HCT116 (cell line): ENCODE results near the gene PRKAG2. TPM values are rescaled to one million over a fixed set of nuclear protein-coding genes. Genes with fewer than 3 reads are reported as not detected.

ENCODE experiments used
- ATAC-seq: fragments of 200-7000 bp; cut with Tn5 transposase; 2 replicates; pipeline ENCODE4 v1.9.1; 2020; ENCODE audit warnings: mild to moderate bottlenecking, moderate library complexity
- BruUV-seq: library from RNA; stranded (reverse); fragments of 400-500 nt; replicated peaks from 2 replicates; lab custom pipeline; 2021; lab: Mats Ljungman, UMichigan
- CTCF ChIA-PET: fragments of 300-600 bp; sonication (Branson Sonifier 250); formaldehyde crosslinking; loops from one replicate; lab custom pipeline; 2021; ENCODE audit warnings: antibody characterized with exemption; lab: Charles Lee
- POLR2A ChIA-PET: fragments of 300-600, 350-600 bp; sonication (Branson Sonifier 250); formaldehyde crosslinking; loops from one replicate; lab custom pipeline; 2021; ENCODE audit warnings: antibody characterized with exemption; lab: Charles Lee
- RAD21 ChIA-PET, 2 experiments: fragments of 300-600 bp; sonication (Branson Sonifier 250); formaldehyde crosslinking; loops; one replicate each; lab custom pipeline; 2023; ENCODE audit warnings: low total read pairs in 2 of 2; ENCODE audit not compliant: uncharacterized antibody in 2 of 2, unreplicated experiment in 2 of 2, low non-redundant PET in 1 of 2; lab: Charles Lee
- DNase-seq: peaks from one replicate; pipeline ENCODE4 v3.0.0-alpha.2; 2010; ENCODE audit warnings: low read depth, low spot score
- H2AFZ ChIP-seq: fragments of 200-600 bp; shearing (Covaris generic), sonication (generic); 2 replicates; pipeline ENCODE4 v1.6.1; 2017; ENCODE audit warnings: low read depth, mixed run types, mixed read lengths, antibody characterized with exemption, low read length; ENCODE audit not compliant: poor library complexity, severe bottlenecking
- H3K27ac ChIP-seq: 2 replicates; pipeline ENCODE4 v1.5.1; 2012; ENCODE audit warnings: low read depth, low read length
- H3K27me3 ChIP-seq: fragments of 200-600 bp; sonication (generic); 2 replicates; pipeline ENCODE4 v1.6.1; 2016; ENCODE audit warnings: mixed run types, low read length, mixed read lengths; ENCODE audit not compliant: insufficient read depth
- H3K36me3 ChIP-seq, 2 experiments: fragments of 200-500 bp in 1 of 2; fragments of 200-600 bp in 1 of 2; sonication (Bioruptor generic) in 1 of 2; sonication (generic) in 1 of 2; 2 replicates each; pipeline versions ENCODE4 v1.5.1 to v1.6.1; 2014 to 2016; ENCODE audit warnings: low read length in 2 of 2, inconsistent platforms in 1 of 2, mixed read lengths in 1 of 2, mixed run types in 1 of 2; ENCODE audit not compliant: insufficient read depth in 2 of 2, control insufficient read depth in 1 of 2
- H3K4me1 ChIP-seq, 2 experiments: fragments of 200-600 bp in 1 of 2; sonication (generic) in 1 of 2; 2 replicates each; pipeline versions ENCODE4 v1.5.1 to v1.6.1; 2012 to 2017; ENCODE audit warnings: low read length in 2 of 2, inconsistent platforms in 1 of 2, mild to moderate bottlenecking in 1 of 2, mixed read lengths in 1 of 2, mixed run types in 1 of 2, moderate library complexity in 1 of 2; ENCODE audit not compliant: insufficient read depth in 2 of 2, control insufficient read depth in 1 of 2
- H3K4me2 ChIP-seq: fragments of 200-600 bp; sonication (generic); 2 replicates; pipeline ENCODE4 v1.6.1; 2017; ENCODE audit warnings: mixed run types, low read length, mixed read lengths
- H3K4me3 ChIP-seq, 2 experiments: fragments of 200-600 bp in 1 of 2; sonication (generic) in 1 of 2; replicated peaks in 1 of 2; 2 replicates each; pipeline ENCODE4 v1.5.1; 2011 to 2016; ENCODE audit warnings: low read length in 2 of 2, control low read depth in 1 of 2, low read depth in 1 of 2, mild to moderate bottlenecking in 1 of 2, mixed read lengths in 1 of 2, mixed run types in 1 of 2
- H3K79me2 ChIP-seq: fragments of 200-600 bp; sonication (generic); 2 replicates; pipeline ENCODE4 v1.6.1; 2017; ENCODE audit warnings: mild to moderate bottlenecking, mixed run types, low read length, moderate library complexity, mixed read lengths; ENCODE audit not compliant: insufficient read depth
- H3K9ac ChIP-seq: fragments of 200-600 bp; sonication (generic); 2 replicates; pipeline ENCODE4 v1.6.1; 2016; ENCODE audit warnings: low read length, mixed read lengths
- H3K9me2 ChIP-seq: fragments of 200-600 bp; sonication (generic), shearing (Covaris generic); 2 replicates; pipeline ENCODE4 v1.6.1; 2017; ENCODE audit warnings: mixed run types, mild to moderate bottlenecking, moderate library complexity; ENCODE audit not compliant: insufficient read depth
- H3K9me3 ChIP-seq, 2 experiments: fragments of 200-500 bp in 1 of 2; fragments of 200-600 bp in 1 of 2; sonication (Bioruptor generic) in 1 of 2; sonication (generic) in 1 of 2; 2 replicates each; pipeline ENCODE4 v1.6.1; 2014 to 2017; ENCODE audit warnings: low read length in 2 of 2, mixed read lengths in 2 of 2, inconsistent platforms in 1 of 2, low read depth in 1 of 2, mild to moderate bottlenecking in 1 of 2, mixed run types in 1 of 2, moderate library complexity in 1 of 2; ENCODE audit not compliant: control insufficient read depth in 1 of 2, insufficient read depth in 1 of 2
- H4K20me1 ChIP-seq: fragments of 200-600 bp; sonication (generic), shearing (Covaris generic); 2 replicates; pipeline ENCODE4 v1.6.1; 2017; ENCODE audit warnings: mixed run types, mild to moderate bottlenecking, moderate library complexity; ENCODE audit not compliant: insufficient read depth
- CBX3 ChIP-seq: IDR thresholded peaks from 2 replicates; pipeline ENCODE4 v1.6.1; 2012; ENCODE audit warnings: low read depth
- EGR1 ChIP-seq: IDR thresholded peaks from 2 replicates; pipeline ENCODE4 v1.6.1; 2012; ENCODE audit warnings: low read depth
- EZH2phosphoT487 ChIP-seq: fragments of 200-600 bp; IDR thresholded peaks from 2 replicates; pipeline ENCODE4 v1.6.1; 2018; ENCODE audit warnings: antibody characterized with exemption, borderline replicate concordance
- JUND ChIP-seq: IDR thresholded peaks from 2 replicates; pipeline ENCODE4 v1.6.1; 2012
- MAX ChIP-seq: IDR thresholded peaks from 2 replicates; pipeline ENCODE4 v1.6.1; 2012
- POLR2A ChIP-seq: IDR thresholded peaks from 2 replicates; pipeline ENCODE4 v1.7.0; 2011; ENCODE audit warnings: borderline replicate concordance; ENCODE audit not compliant: insufficient read depth, insufficient read length; ENCODE audit errors: extremely low read depth
- REST ChIP-seq: IDR thresholded peaks from 2 replicates; pipeline ENCODE4 v1.6.1; 2012; ENCODE audit warnings: low read depth
- SP1 ChIP-seq: IDR thresholded peaks from 2 replicates; pipeline ENCODE4 v1.6.1; 2012; ENCODE audit warnings: low read depth
- YY1 ChIP-seq: IDR thresholded peaks from 2 replicates; pipeline ENCODE4 v1.6.1; 2011; ENCODE audit warnings: low read length, low read depth, moderate library complexity, mild to moderate bottlenecking; ENCODE audit not compliant: insufficient replicate concordance; ENCODE audit errors: extremely low read depth
- ZBTB33 ChIP-seq: IDR thresholded peaks from 2 replicates; pipeline ENCODE4 v1.6.1; 2011; ENCODE audit warnings: mild to moderate bottlenecking, low read length, moderate library complexity; ENCODE audit not compliant: insufficient replicate concordance; ENCODE audit errors: extremely low read depth
- ZFX ChIP-seq: fragments of 450-650 bp; IDR thresholded peaks from 2 replicates; pipeline ENCODE4 v1.6.1; 2017
- intact Hi-C: fragments of 100-400 bp; cut with micrococcal nuclease; formaldehyde crosslinking; loops from 2 replicates; pipeline ENCODE4 v1.10.0; 2022
- total RNA-seq: library from RNA; stranded (reverse); gene quantifications from one replicate; pipeline ENCODE4 v1.2.1, GENCODE V29; 2021; ENCODE audit not compliant: unreplicated experiment
- TF ChIP-seq, protein P1 (sequence below), 3 experiments: fragments of 200-600 bp in 1 of 3; sonication (generic) in 1 of 3; IDR thresholded peaks in 2 of 3; conservative IDR thresholded peaks in 1 of 3; 2 replicates each; pipeline ENCODE4 v1.5.1; 2012 to 2017; ENCODE audit warnings: low read depth in 2 of 3, low read length in 2 of 3, antibody characterized with exemption in 1 of 3, borderline replicate concordance in 1 of 3, control low read depth in 1 of 3, mild to moderate bottlenecking in 1 of 3, mixed read lengths in 1 of 3, mixed run types in 1 of 3, moderate library complexity in 1 of 3; ENCODE audit not compliant: insufficient read depth in 1 of 3

Gene PRKAG2
- total RNA-seq, 1 experiment from 2014 or later, result 23.6 TPM

- TF ChIP-seq CBX3 (no peak), EZH2phosphoT487 (no peak)
Measured at GRCh38 chr7:151744051-151744580, 132.8 kb downstream of the PRKAG2 start (continued).

- H3K9me2 ChIP-seq, result no peaks in the 10 kb centered on the region
- ATAC-seq, result no peak
- no peak for DNase-seq
- H3K79me2 ChIP-seq, result no peaks in the 10 kb centered on the region
- H3K4me2 ChIP-seq, result no peak overlapping the region
- intact Hi-C loops, result no loop called here
- no peak overlapping the region for H3K27ac ChIP-seq
- H3K9me3 ChIP-seq, result no peaks in the 10 kb centered on the region; a peak in 1 of 4 replicates
- no peaks in the 10 kb centered on the region for H3K36me3 ChIP-seq
- ChIA-PET POLR2A (no interaction called here), RAD21 (no interaction called here), CTCF (no interaction called here)
- H3K4me3 ChIP-seq, result no peak overlapping the region
- H3K9ac ChIP-seq, result no peak overlapping the region
- H2AFZ ChIP-seq, result no peak overlapping the region
- no peaks in the 10 kb centered on the region for H4K20me1 ChIP-seq
- BruUV-seq, result no TSS peak
- TF ChIP-seq JUND (no peak), SP1 (no peak), EGR1 (no peak), MAX (no peak), REST (no peak), ZFX (no peak), YY1 (no peak), POLR2A (no peak), CBX3 (no peak), ZBTB33 (no peak)
- TF ChIP-seq, protein P1, sequence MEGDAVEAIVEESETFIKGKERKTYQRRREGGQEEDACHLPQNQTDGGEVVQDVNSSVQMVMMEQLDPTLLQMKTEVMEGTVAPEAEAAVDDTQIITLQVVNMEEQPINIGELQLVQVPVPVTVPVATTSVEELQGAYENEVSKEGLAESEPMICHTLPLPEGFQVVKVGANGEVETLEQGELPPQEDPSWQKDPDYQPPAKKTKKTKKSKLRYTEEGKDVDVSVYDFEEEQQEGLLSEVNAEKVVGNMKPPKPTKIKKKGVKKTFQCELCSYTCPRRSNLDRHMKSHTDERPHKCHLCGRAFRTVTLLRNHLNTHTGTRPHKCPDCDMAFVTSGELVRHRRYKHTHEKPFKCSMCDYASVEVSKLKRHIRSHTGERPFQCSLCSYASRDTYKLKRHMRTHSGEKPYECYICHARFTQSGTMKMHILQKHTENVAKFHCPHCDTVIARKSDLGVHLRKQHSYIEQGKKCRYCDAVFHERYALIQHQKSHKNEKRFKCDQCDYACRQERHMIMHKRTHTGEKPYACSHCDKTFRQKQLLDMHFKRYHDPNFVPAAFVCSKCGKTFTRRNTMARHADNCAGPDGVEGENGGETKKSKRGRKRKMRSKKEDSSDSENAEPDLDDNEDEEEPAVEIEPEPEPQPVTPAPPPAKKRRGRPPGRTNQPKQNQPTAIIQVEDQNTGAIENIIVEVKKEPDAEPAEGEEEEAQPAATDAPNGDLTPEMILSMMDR (IDR thresholded peaks at IDR 0.05 in 2 of 3, conservative IDR thresholded peaks at IDR 0.05 in 1 of 3; ENCODE audit: borderline replicate concordance in 1 of 3, insufficient read depth in 1 of 3, low read depth in 2 of 3, low read length in 2 of 3), result no peak
- H3K27me3 ChIP-seq, result no peaks in the 10 kb centered on the region
- H3K4me1 ChIP-seq, result peaks cover 12 to 27% of the 10 kb centered on the region in 2 experiments
Measured at GRCh38 chr7:151743481-151743983, 133.4 kb downstream of the PRKAG2 start.
